Calu3 (cell line): ENCODE results near the gene KCNV2. TPM values are rescaled to one million over a fixed set of nuclear protein-coding genes. Genes with fewer than 3 reads are reported as not detected.
"Not testable (repeated sequence)": the region's sequence is repeated elsewhere in the genome, so short reads cannot be mapped to it uniquely, and the experiment has no call there.

Experiments
- BruUV-seq: library from RNA; stranded (reverse); fragments of 400-500 nt; replicated peaks from 2 replicates; lab custom pipeline; 2021; lab: Mats Ljungman, UMichigan
- CTCF ChIA-PET: fragments of 300-600 bp; sonication (Branson Sonifier 250); formaldehyde crosslinking; loops from one replicate; lab custom pipeline; 2022; ENCODE audit warnings: antibody characterized with exemption; lab: Charles Lee
- DNase-seq: peaks from one replicate; pipeline ENCODE4 v3.0.0; 2022
- H3K27ac Mint-ChIP-seq: one replicate; pipeline ENCODE4 v1.8.0; 2022; ENCODE audit warnings: mixed read lengths; ENCODE audit not compliant: unreplicated experiment
- H3K27me3 Mint-ChIP-seq: one replicate; pipeline ENCODE4 v1.8.0; 2022; ENCODE audit warnings: mixed read lengths; ENCODE audit not compliant: unreplicated experiment
- H3K36me3 Mint-ChIP-seq: one replicate; pipeline ENCODE4 v1.8.0; 2022; ENCODE audit warnings: mild to moderate bottlenecking, moderate library complexity, mixed read lengths; ENCODE audit not compliant: insufficient read depth, unreplicated experiment
- H3K4me1 Mint-ChIP-seq: one replicate; pipeline ENCODE4 v1.8.0; 2022; ENCODE audit warnings: mild to moderate bottlenecking, low read depth, mixed read lengths; ENCODE audit not compliant: unreplicated experiment
- H3K4me3 Mint-ChIP-seq: one replicate; pipeline ENCODE4 v1.8.0; 2022; ENCODE audit warnings: mild to moderate bottlenecking, low read depth, moderate library complexity, mixed read lengths; ENCODE audit not compliant: unreplicated experiment
- H3K9me3 Mint-ChIP-seq: one replicate; pipeline ENCODE4 v1.8.0; 2022; ENCODE audit warnings: low read depth, mixed read lengths; ENCODE audit not compliant: unreplicated experiment
- intact Hi-C: fragments of 100-400 bp; cut with micrococcal nuclease; formaldehyde crosslinking; loops from one replicate; pipeline ENCODE4 v1.10.0; 2022; ENCODE audit not compliant: unreplicated experiment
- total RNA-seq: library from RNA; stranded (reverse); gene quantifications from 2 replicates; pipeline ENCODE4 v1.2.3, GENCODE V29; 2022
- TF ChIP-seq, protein P1 (sequence below): fragments of 200-600 bp; IDR thresholded peaks from one replicate; pipeline ENCODE4 v1.8.0; 2022; ENCODE audit warnings: antibody characterized with exemption; ENCODE audit not compliant: unreplicated experiment

KCNV2 gene
- total RNA-seq, 1 experiment from 2014 or later = not detected

DNA sequence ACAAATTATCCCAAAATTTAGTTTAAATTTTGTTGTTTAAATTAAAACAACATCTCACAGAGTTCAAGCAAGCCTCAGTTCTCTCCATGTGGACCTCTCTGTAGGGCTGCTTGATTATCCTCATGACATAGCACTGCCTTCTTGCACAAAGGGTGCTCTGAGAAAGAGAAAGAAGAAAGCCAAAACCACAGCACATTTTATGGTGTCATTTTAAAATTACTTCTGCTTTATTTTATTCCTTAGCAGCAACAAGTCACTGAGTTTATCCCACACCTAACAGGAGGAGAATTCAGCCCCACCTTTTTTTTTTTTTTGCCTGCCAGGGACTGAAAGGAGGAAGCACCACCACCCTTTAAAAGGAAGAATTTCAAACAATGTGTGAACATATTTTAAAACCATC, 12.8 kb upstream of the KCNV2 start:
- TF ChIP-seq, protein P1, sequence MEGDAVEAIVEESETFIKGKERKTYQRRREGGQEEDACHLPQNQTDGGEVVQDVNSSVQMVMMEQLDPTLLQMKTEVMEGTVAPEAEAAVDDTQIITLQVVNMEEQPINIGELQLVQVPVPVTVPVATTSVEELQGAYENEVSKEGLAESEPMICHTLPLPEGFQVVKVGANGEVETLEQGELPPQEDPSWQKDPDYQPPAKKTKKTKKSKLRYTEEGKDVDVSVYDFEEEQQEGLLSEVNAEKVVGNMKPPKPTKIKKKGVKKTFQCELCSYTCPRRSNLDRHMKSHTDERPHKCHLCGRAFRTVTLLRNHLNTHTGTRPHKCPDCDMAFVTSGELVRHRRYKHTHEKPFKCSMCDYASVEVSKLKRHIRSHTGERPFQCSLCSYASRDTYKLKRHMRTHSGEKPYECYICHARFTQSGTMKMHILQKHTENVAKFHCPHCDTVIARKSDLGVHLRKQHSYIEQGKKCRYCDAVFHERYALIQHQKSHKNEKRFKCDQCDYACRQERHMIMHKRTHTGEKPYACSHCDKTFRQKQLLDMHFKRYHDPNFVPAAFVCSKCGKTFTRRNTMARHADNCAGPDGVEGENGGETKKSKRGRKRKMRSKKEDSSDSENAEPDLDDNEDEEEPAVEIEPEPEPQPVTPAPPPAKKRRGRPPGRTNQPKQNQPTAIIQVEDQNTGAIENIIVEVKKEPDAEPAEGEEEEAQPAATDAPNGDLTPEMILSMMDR = no peak
- Mint-ChIP-seq H3K4me3 (no peak overlapping the region), H3K27me3 (no peaks in the 10 kb centered on the region), H3K36me3 (no peaks in the 10 kb centered on the region), H3K27ac (no peak overlapping the region), H3K9me3 (no peaks in the 10 kb centered on the region), H3K4me1 (no peaks in the 10 kb centered on the region)
- intact Hi-C loops = no loop called here
- DNase-seq = no peak
- BruUV-seq = no TSS peak
- CTCF ChIA-PET = interaction anchor here (0.8 kb wide), 1 partner anchor 356 kb away, joined by 3 read pairs; no protein-coding TSS in a partner anchor

DNA sequence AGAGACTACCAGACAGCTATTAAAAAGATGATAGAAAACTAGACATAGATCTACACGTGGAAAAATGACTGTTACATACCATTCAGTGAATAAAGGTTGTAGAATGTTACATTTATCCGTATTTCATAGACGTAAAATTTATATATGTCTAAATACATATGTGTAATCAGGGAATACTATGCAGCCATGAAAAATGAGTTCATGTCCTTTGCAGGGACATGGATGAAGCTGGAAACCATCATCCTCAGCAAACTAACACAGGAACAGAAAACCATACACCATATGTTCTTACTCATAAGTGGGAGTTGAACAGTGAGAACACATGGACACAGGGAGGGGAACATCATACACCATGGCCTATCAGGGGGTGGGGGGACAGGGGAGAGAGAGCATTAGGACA, 10.1 kb upstream of the KCNV2 start:
- H3K27me3 Mint-ChIP-seq, H3K27ac Mint-ChIP-seq, H3K9me3 Mint-ChIP-seq, intact Hi-C loops, H3K4me1 Mint-ChIP-seq, H3K4me3 Mint-ChIP-seq, H3K36me3 Mint-ChIP-seq, BruUV-seq, DNase-seq: not testable (repeated sequence)
- CTCF ChIA-PET = interaction anchor here (0.6 kb wide), 1 partner anchor 478 kb away, joined by 3 read pairs; no protein-coding TSS in a partner anchor

DNA sequence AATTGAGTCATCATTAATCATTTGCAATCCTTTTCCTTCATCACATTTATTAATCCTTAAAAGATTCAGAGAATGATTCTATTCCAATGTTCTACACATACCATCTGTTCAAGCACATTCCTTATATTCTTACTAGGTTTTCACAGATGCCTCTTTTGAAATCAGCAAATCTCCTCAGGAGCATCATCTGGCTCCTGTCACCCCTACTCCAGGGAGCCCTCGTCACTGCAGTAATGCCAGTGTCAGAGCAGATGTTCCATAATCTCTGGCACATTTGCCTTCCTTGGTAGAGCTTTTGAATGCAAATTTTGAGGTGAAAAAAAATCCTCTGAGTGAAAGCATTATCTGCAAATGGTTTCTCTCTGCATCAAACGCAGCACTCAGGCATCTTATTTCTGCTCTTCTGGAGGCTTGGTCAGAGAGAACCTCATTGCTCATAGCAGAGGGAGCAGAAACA, 7.6 kb upstream of the KCNV2 start:
- Mint-ChIP-seq H3K4me1 (no peaks in the 10 kb centered on the region), H3K36me3 (no peaks in the 10 kb centered on the region), H3K27me3 (no peaks in the 10 kb centered on the region), H3K9me3 (no peaks in the 10 kb centered on the region), H3K27ac (no peak overlapping the region), H3K4me3 (no peak overlapping the region)
- CTCF ChIA-PET = no interaction called here
- TF ChIP-seq, protein P1 = no peak
- BruUV-seq = no TSS peak
- intact Hi-C loops = no loop called here
- no peak for DNase-seq

DNA sequence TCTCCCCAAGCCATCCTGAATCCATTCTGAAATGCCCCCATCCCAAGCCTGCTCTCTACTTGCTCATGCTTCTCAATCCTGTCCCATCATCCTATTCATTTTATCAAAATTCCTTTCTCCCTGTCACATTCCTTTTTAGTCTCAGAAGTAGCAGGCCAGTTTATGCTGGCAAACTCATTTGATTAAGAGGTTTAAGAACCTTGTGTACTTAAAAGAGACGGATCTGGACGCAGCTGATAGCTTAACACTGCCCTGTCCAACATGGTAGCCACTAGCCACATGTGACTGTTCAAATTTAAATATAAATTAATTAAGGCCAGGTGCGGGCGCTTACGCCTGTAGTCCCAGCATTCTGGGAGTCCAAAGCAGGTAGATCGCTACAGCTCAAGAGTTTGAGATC, 5.6 kb upstream of the KCNV2 start:
- H3K36me3 Mint-ChIP-seq = no peaks in the 10 kb centered on the region
- CTCF ChIA-PET = interaction anchor here (0.6 to 0.7 kb wide), 2 partner anchors 15 to 244 kb away, joined by 3 read pairs; no protein-coding TSS in a partner anchor
- no peak overlapping the region for H3K27ac Mint-ChIP-seq
- no peaks in the 10 kb centered on the region for H3K4me1 Mint-ChIP-seq
- no peak overlapping the region for H3K4me3 Mint-ChIP-seq
- TF ChIP-seq, protein P1 = no peak
- intact Hi-C loops = no loop called here
- no peak for DNase-seq
- H3K27me3 Mint-ChIP-seq = no peaks in the 10 kb centered on the region
- H3K9me3 Mint-ChIP-seq = no peaks in the 10 kb centered on the region
- no TSS peak for BruUV-seq

DNA sequence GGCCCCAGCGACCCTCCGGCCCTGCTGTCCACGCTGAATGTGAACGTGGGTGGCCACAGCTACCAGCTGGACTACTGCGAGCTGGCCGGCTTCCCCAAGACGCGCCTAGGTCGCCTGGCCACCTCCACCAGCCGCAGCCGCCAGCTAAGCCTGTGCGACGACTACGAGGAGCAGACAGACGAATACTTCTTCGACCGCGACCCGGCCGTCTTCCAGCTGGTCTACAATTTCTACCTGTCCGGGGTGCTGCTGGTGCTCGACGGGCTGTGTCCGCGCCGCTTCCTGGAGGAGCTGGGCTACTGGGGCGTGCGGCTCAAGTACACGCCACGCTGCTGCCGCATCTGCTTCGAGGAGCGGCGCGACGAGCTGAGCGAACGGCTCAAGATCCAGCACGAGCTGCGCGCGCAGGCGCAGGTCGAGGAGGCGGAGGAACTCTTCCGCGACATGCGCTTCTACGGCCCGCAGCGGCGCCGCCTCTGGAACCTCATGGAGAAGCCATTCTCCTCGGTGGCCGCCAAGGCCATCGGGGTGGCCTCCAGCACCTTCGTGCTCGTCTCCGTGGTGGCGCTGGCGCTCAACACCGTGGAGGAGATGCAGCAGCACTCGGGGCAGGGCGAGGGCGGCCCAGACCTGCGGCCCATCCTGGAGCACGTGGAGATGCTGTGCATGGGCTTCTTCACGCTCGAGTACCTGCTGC, 839 bp downstream of the KCNV2 start:
- H3K9me3 Mint-ChIP-seq = no peaks in the 10 kb centered on the region
- peaks cover 6% of the 10 kb centered on the region for H3K36me3 Mint-ChIP-seq
- BruUV-seq = no TSS peak
- intact Hi-C loops = no loop called here
- peaks cover 16% of the 10 kb centered on the region for H3K4me1 Mint-ChIP-seq
- no peaks in the 10 kb centered on the region for H3K27me3 Mint-ChIP-seq
- no peak overlapping the region for H3K4me3 Mint-ChIP-seq
- no peak for DNase-seq
- CTCF ChIA-PET = interaction anchor here (0.8 kb wide), 1 partner anchor 16 kb away, joined by 4 read pairs; no protein-coding TSS in a partner anchor
- H3K27ac Mint-ChIP-seq = no peak overlapping the region
- TF ChIP-seq, protein P1 = no peak
